H1 (cell line): ENCODE results near the gene STYXL1. TPM values are rescaled to one million over a fixed set of nuclear protein-coding genes. Genes with fewer than 3 reads are reported as not detected.

Experiments
- CTCF ChIA-PET: fragments of 300-600 bp; sonication (Branson Sonifier 250); formaldehyde crosslinking; loops from one replicate; lab custom pipeline; 2021; ENCODE audit not compliant: partially characterized antibody; lab: Charles Lee
- POLR2A ChIA-PET: fragments of 300-600 bp; sonication (Branson Sonifier 250); formaldehyde crosslinking; loops from one replicate; lab custom pipeline; 2021; ENCODE audit warnings: inconsistent platforms; ENCODE audit not compliant: partially characterized antibody; lab: Charles Lee
- DNase-seq, 2 experiments: peaks; one replicate each; pipeline versions ENCODE4 v3.0.0 to v3.0.0-alpha.2; 2010 to 2022; ENCODE audit warnings: low spot score in 2 of 2, low read depth in 1 of 2, mixed read lengths in 1 of 2
- FAIRE-seq: peaks from 2 replicates; lab custom pipeline; 2011; peaks lifted over from hg19 to GRCh38; lab: Jason Lieb, UNC
- H2AFZ ChIP-seq: 2 replicates; pipeline ENCODE4 v1.8.1; 2012; ENCODE audit warnings: low read length, inconsistent platforms
- H2AK5ac ChIP-seq: 2 replicates; pipeline ENCODE4 v1.6.1; 2013; ENCODE audit warnings: low read depth, low read length
- H2BK120ac ChIP-seq: replicated peaks from 2 replicates; pipeline ENCODE3; 2013; ENCODE audit warnings: low read depth, low read length, inconsistent platforms
- H2BK12ac ChIP-seq: 2 replicates; pipeline ENCODE4 v1.6.1; 2013; ENCODE audit warnings: low read depth, low read length
- H2BK15ac ChIP-seq: 2 replicates; pipeline ENCODE4 v1.6.1; 2013; ENCODE audit warnings: low read length
- H2BK20ac ChIP-seq: 2 replicates; pipeline ENCODE4 v1.6.1; 2013; ENCODE audit warnings: low read length
- H2BK5ac ChIP-seq: 2 replicates; pipeline ENCODE4 v1.6.1; 2013; ENCODE audit warnings: low read depth, low read length
- H3K14ac ChIP-seq: 2 replicates; pipeline ENCODE4 v1.6.1; 2013; ENCODE audit warnings: inconsistent platforms; ENCODE audit not compliant: insufficient read length
- H3K18ac ChIP-seq: 2 replicates; pipeline ENCODE4 v1.6.1; 2013; ENCODE audit warnings: low read length; ENCODE audit errors: extremely low read depth
- H3K23ac ChIP-seq: 2 replicates; pipeline ENCODE4 v1.6.1; 2013; ENCODE audit warnings: inconsistent platforms; ENCODE audit not compliant: insufficient read length
- H3K23me2 ChIP-seq: 2 replicates; pipeline ENCODE4 v1.6.1; 2013; ENCODE audit warnings: low read depth, low read length
- H3K27ac ChIP-seq: 2 replicates; pipeline ENCODE4 v1.6.1; 2011; ENCODE audit warnings: low read depth, low read length, inconsistent platforms
- H3K27me3 ChIP-seq, 4 experiments: replicated peaks in 1 of 4; 1 replicate in 1 of 4; 2 replicates in 3 of 4; pipeline versions ENCODE4 v1.6.1 to v1.8.1; 2011 to 2013; ENCODE audit warnings: low read length in 3 of 4, mild to moderate bottlenecking in 3 of 4, inconsistent platforms in 2 of 4, mixed read lengths in 2 of 4, moderate library complexity in 1 of 4; ENCODE audit not compliant: control insufficient read depth in 3 of 4, insufficient read depth in 3 of 4; ENCODE audit errors: extremely low read depth in 1 of 4
- H3K36me3 ChIP-seq, 4 experiments: 2 replicates each; pipeline versions ENCODE4 v1.6.1 to v1.8.1; 2011 to 2013; ENCODE audit warnings: mild to moderate bottlenecking in 4 of 4, low read length in 3 of 4, moderate library complexity in 2 of 4, control low read depth in 1 of 4, inconsistent platforms in 1 of 4; ENCODE audit not compliant: insufficient read depth in 4 of 4, control insufficient read depth in 2 of 4
- H3K4ac ChIP-seq: replicated peaks from 2 replicates; pipeline ENCODE3; 2013; ENCODE audit warnings: low read length, low read depth, mixed read lengths, inconsistent platforms; ENCODE audit not compliant: insufficient read length
- H3K4me1 ChIP-seq, 4 experiments: replicated peaks in 1 of 4; 1 replicate in 1 of 4; 2 replicates in 3 of 4; pipeline versions ENCODE4 v1.6.1 to v1.8.1; 2011 to 2013; ENCODE audit warnings: low read length in 3 of 4, inconsistent platforms in 2 of 4, mixed read lengths in 1 of 4; ENCODE audit not compliant: insufficient read depth in 4 of 4, control insufficient read depth in 3 of 4
- H3K4me2 ChIP-seq, 2 experiments: 2 replicates each; pipeline versions ENCODE4 v1.6.1 to v1.8.1; 2011 to 2013; ENCODE audit warnings: low read depth in 2 of 2, low read length in 2 of 2, control low read depth in 1 of 2, inconsistent platforms in 1 of 2, mild to moderate bottlenecking in 1 of 2; ENCODE audit not compliant: insufficient read depth in 1 of 2
- H3K4me3 ChIP-seq, 4 experiments: fragments of 200-600, 300-600 bp in 1 of 4; sonication (generic), shearing (Covaris generic), sonication (Bioruptor Twin) in 1 of 4; 2 replicates each; pipeline versions ENCODE4 v1.5.1 to v1.8.1; 2011 to 2016; ENCODE audit warnings: low read length in 4 of 4, low read depth in 3 of 4, control low read depth in 2 of 4, inconsistent platforms in 2 of 4, mild to moderate bottlenecking in 2 of 4, mixed read lengths in 1 of 4, moderate library complexity in 1 of 4; ENCODE audit not compliant: insufficient read depth in 2 of 4; ENCODE audit errors: extremely low read depth in 1 of 4
- H3K56ac ChIP-seq: replicated peaks from 2 replicates; pipeline ENCODE3; 2013; ENCODE audit warnings: low read depth, mild to moderate bottlenecking, mixed read lengths, low read length, inconsistent platforms; ENCODE audit not compliant: insufficient read length
- H3K79me1 ChIP-seq: 2 replicates; pipeline ENCODE4 v1.6.1; 2013; ENCODE audit warnings: low read depth, low read length, control low read depth
- H3K79me2 ChIP-seq, 2 experiments: 2 replicates each; pipeline versions ENCODE4 v1.6.1 to v1.8.1; 2012 to 2013; ENCODE audit warnings: low read length in 2 of 2, mild to moderate bottlenecking in 2 of 2, inconsistent platforms in 1 of 2; ENCODE audit not compliant: insufficient read depth in 2 of 2, control insufficient read depth in 1 of 2
- H3K9ac ChIP-seq, 4 experiments: replicated peaks in 1 of 4; 1 replicate in 1 of 4; 2 replicates in 3 of 4; pipeline versions ENCODE4 v1.6.1 to v1.8.1; 2011 to 2013; ENCODE audit warnings: low read depth in 3 of 4, low read length in 3 of 4, control low read depth in 2 of 4, mild to moderate bottlenecking in 2 of 4, moderate library complexity in 2 of 4, inconsistent platforms in 1 of 4; ENCODE audit errors: extremely low read depth in 1 of 4
- H3K9me3 ChIP-seq, 2 experiments: 2 replicates each; pipeline versions ENCODE4 v1.6.1 to v1.8.1; 2012 to 2013; ENCODE audit warnings: mild to moderate bottlenecking in 2 of 2, moderate library complexity in 2 of 2, control low read depth in 1 of 2, inconsistent platforms in 1 of 2, low read depth in 1 of 2, low read length in 1 of 2, mixed read lengths in 1 of 2; ENCODE audit not compliant: insufficient read depth in 2 of 2
- H4K20me1 ChIP-seq, 2 experiments: replicated peaks in 1 of 2; 2 replicates each; pipeline versions ENCODE3 to v1.8.1; 2011 to 2013; ENCODE audit warnings: inconsistent platforms in 2 of 2, low read length in 2 of 2, mild to moderate bottlenecking in 1 of 2; ENCODE audit not compliant: insufficient read depth in 2 of 2, control insufficient read depth in 1 of 2
- H4K5ac ChIP-seq: 2 replicates; pipeline ENCODE4 v1.6.1; 2013; ENCODE audit warnings: low read length, low read depth, mixed read lengths, inconsistent platforms; ENCODE audit not compliant: insufficient read length
- H4K8ac ChIP-seq: 2 replicates; pipeline ENCODE4 v1.8.0; 2013; ENCODE audit warnings: mild to moderate bottlenecking, moderate library complexity, low read length, inconsistent platforms; ENCODE audit not compliant: insufficient read depth; ENCODE audit errors: extremely low read depth
- H4K91ac ChIP-seq: replicated peaks from 2 replicates; pipeline ENCODE3; 2013; ENCODE audit warnings: low read length, mixed read lengths, inconsistent platforms; ENCODE audit not compliant: insufficient read length
- CREB1 ChIP-seq: IDR thresholded peaks from 2 replicates; pipeline ENCODE4 v1.6.1; 2012; ENCODE audit warnings: inconsistent platforms
- EGR1 ChIP-seq: IDR thresholded peaks from 2 replicates; pipeline ENCODE4 v1.6.1; 2011; ENCODE audit warnings: low read depth, low read length, borderline replicate concordance
- EP300 ChIP-seq, 2 experiments: IDR thresholded peaks; 1 replicate in 1 of 2; 2 replicates in 1 of 2; pipeline ENCODE4 v1.6.1; 2011 to 2012; ENCODE audit warnings: low read depth in 2 of 2, low read length in 2 of 2, mild to moderate bottlenecking in 2 of 2, borderline replicate concordance in 1 of 2, inconsistent platforms in 1 of 2, moderate library complexity in 1 of 2
- FOSL1 ChIP-seq: IDR thresholded peaks from 2 replicates; pipeline ENCODE4 v1.6.1; 2011; ENCODE audit warnings: mild to moderate bottlenecking, low read depth, low read length, moderate library complexity; ENCODE audit not compliant: insufficient read depth
- SIN3A ChIP-seq, 2 experiments: IDR thresholded peaks in 1 of 2; conservative IDR thresholded peaks in 1 of 2; 2 replicates each; pipeline ENCODE4 v1.6.1; 2011 to 2012; ENCODE audit warnings: low read length in 2 of 2, improper control_type of control experiment in 1 of 2, low read depth in 1 of 2, mild to moderate bottlenecking in 1 of 2
- SIX5 ChIP-seq: IDR thresholded peaks from 2 replicates; pipeline ENCODE4 v1.6.1; 2011; ENCODE audit warnings: mild to moderate bottlenecking, low read depth, low read length
- SP1 ChIP-seq: IDR thresholded peaks from 2 replicates; pipeline ENCODE4 v1.6.1; 2011; ENCODE audit warnings: low read depth, low read length
- TAF1 ChIP-seq: IDR thresholded peaks from 2 replicates; pipeline ENCODE4 v1.6.1; 2011; ENCODE audit warnings: mild to moderate bottlenecking, low read depth, low read length
- WGBS, 2 experiments: shearing (Covaris generic) in 1 of 2; methylation state at CpG; one replicate each; pipeline versions ENCODE4 v1.1.6 to v1.1.7; 2013 to 2015; ENCODE audit warnings: low lambda C conversion rate in 2 of 2, mixed read lengths in 2 of 2, inconsistent platforms in 1 of 2, low coverage in 1 of 2, missing lambda C conversion rate in 1 of 2; ENCODE audit not compliant: insufficient replicate concordance in 2 of 2, insufficient coverage in 1 of 2, insufficient read length in 1 of 2; ENCODE audit errors: extremely low coverage in 1 of 2, missing lambda C conversion rate in 1 of 2; 5-methylcytosine and 5-hydroxymethylcytosine counted together
- polyA plus RNA-seq, 7 experiments: library from polyadenylated mRNA; depleted of rRNA in 3 of 7; stranded (reverse) in 5 of 7; unstranded in 2 of 7; fragments of >200 nt in 5 of 7; fragments of 200-250 nt in 2 of 7; gene quantifications; 1 replicate in 5 of 7; 2 replicates in 1 of 7; 4 replicates in 1 of 7; pipeline versions ENCODE4 v1.2.1 to v1.2.3, GENCODE V29; 2011 to 2013; ENCODE audit warnings: missing spikeins in 2 of 7, mixed read lengths in 2 of 7
- total RNA-seq: library from RNA; stranded (reverse); fragmentation: NEBNext Ultra II Directional; extraction: Animal tissue kit (Norgen Biotek cat#: 25700); gene quantifications from 2 replicates; pipeline ENCODE4 v1.2.1, GENCODE V29; 2021

The STYXL1 gene
- total and polyA plus RNA-seq, 2 of the 8 experiments (the other 6 are each of a cell fraction or from before 2014, with no cell fraction given), result 32.3 to 53.9 TPM

DNA sequence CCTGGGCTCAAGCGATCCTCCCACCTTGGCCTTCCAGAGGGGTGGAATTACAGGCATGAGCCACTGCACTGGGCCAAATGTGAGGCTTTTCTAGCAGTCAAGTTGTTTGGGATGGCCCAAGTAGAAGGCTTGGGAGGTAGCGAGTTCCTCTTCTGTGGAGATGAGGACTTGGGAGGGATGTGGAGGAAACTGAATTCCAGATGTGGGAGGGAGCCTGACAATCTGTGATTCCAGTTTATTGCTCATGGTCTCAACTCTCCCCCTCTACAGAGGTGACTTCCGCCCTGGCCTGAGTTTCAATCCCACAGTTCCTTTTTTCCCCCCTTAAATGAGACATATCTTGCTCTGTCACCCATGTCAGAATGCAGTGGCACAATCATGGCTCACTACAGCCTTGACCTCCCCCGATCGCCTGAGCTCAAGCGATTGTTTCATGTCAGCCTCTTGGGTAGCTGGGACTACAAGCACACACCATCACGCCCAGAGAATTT is 3.4 kb downstream of the STYXL1 start:
- CTCF ChIA-PET, result interaction anchor here (0.6 to 1.6 kb wide), 4 partner anchors 10 to 230 kb away, joined by 3 to 5 read pairs (median 3); no protein-coding TSS in a partner anchor
- Histone ChIP-seq H3K4me2 (no peak overlapping the region), H3K4me3 (no peak overlapping the region), H3K79me2 (peaks cover 4 to 45% of the 10 kb centered on the region in 2 experiments; a peak in 3 of 4 replicates), H4K91ac (no peak overlapping the region), H3K36me3 (no peaks in the 10 kb centered on the region), H3K9ac (no peak overlapping the region), H3K9me3 (no peaks in the 10 kb centered on the region), H2AFZ (no peak overlapping the region), H3K18ac (no peak overlapping the region), H3K23me2 (peaks cover 4% of the 10 kb centered on the region), H2BK120ac (no peak overlapping the region), H3K79me1 (peaks cover 6% of the 10 kb centered on the region; the same call in 1 of the 2 replicates), H3K4ac (no peak overlapping the region), H2BK20ac (no peak overlapping the region), H2BK5ac (no peak overlapping the region), H3K23ac (no peak overlapping the region), H3K27ac (no peak overlapping the region), H3K27me3 (no peaks in the 10 kb centered on the region), H2BK12ac (no peak overlapping the region), H4K5ac (no peak overlapping the region), H2AK5ac (no peak overlapping the region), H2BK15ac (no peak overlapping the region), H3K4me1 (peaks cover 0 to 4% (median 3%) of the 10 kb centered on the region in 4 experiments; a peak in 6 of 7 replicates), H4K20me1 (peaks cover 0 to 12% of the 10 kb centered on the region in 2 experiments), H3K56ac (no peak overlapping the region), H3K14ac (no peak overlapping the region), H4K8ac (no peak overlapping the region)
- TF ChIP-seq EGR1 (no peak), SIX5 (no peak), TAF1 (no peak), SIN3A (conservative IDR thresholded peaks at IDR 0.05 in 1 of 2, IDR thresholded peaks at IDR 0.05 in 1 of 2; ENCODE audit: low read depth in 1 of 2, low read length in 2 of 2) (no peak), EP300 (IDR thresholded peaks at IDR 0.05; ENCODE audit: borderline replicate concordance in 1 of 2, low read depth in 2 of 2, low read length in 2 of 2) (no peak), CREB1 (no peak), SP1 (no peak), FOSL1 (no peak)
- DNase-seq (no peak), FAIRE-seq (no peak)
- POLR2A ChIA-PET, result interaction anchor here (1.1 to 2.0 kb wide), 2 partner anchors 10 kb away, joined by 4 to 6 read pairs; no protein-coding TSS in a partner anchor
- WGBS, 2 experiments, result 84% methylated on average over 7 of the region's 7 CpGs; no CpG with 5 or more reads in 1 of the 2 experiments
